Left ventricle myocardium inferior (tissue), 1 donor: Measurements from ENCODE around the gene CALCOCO2. TPM values are rescaled to one million over a fixed set of nuclear protein-coding genes. Genes with fewer than 3 reads are reported as not detected.
A peak's percentile ranks its signal among the peaks of the same experiment; 100 is the strongest.

Source experiments
- DNase-seq: peaks from one replicate; pipeline ENCODE4 v3.0.0-alpha.2; 2020
- H3K27ac ChIP-seq: fragments of 200-600 bp; replicated peaks from 2 replicates; pipeline ENCODE4 v1.8.0; 2021
- H3K27me3 ChIP-seq: fragments of 200-600 bp; 2 replicates; pipeline ENCODE4 v1.8.0; 2021; ENCODE audit warnings: low read depth
- H3K36me3 ChIP-seq: fragments of 200-600 bp; 2 replicates; pipeline ENCODE4 v1.8.0; 2021
- H3K4me1 ChIP-seq: fragments of 200-600 bp; 2 replicates; pipeline ENCODE4 v1.8.0; 2021
- H3K4me3 ChIP-seq: fragments of 200-600 bp; 2 replicates; pipeline ENCODE4 v1.8.0; 2021; ENCODE audit warnings: mild to moderate bottlenecking, moderate library complexity
- H3K9me3 ChIP-seq: fragments of 200-600 bp; replicated peaks from 2 replicates; pipeline ENCODE4 v1.8.0; 2021
- intact Hi-C: fragments of 100-400 bp; cut with micrococcal nuclease; formaldehyde crosslinking; loops from one replicate; pipeline ENCODE4 v1.11.0; 2022
- long read RNA-seq: library from polyadenylated mRNA; unstranded; transcript quantifications from one replicate; pipeline ENCODE4 v2.0.0, GENCODE V29; 2021
- total RNA-seq: library from RNA; stranded (reverse); fragmentation: NEBNext Ultra II Directional; extraction: Animal tissue kit (Norgen Biotek cat#: 25700); gene quantifications from one replicate; pipeline ENCODE4 v1.2.1, GENCODE V29; 2021
- TF ChIP-seq, protein P1 (sequence below): fragments of 200-600 bp; IDR thresholded peaks from 2 replicates; pipeline ENCODE4 v1.8.0; 2021; ENCODE audit warnings: antibody characterized with exemption, mild to moderate bottlenecking, borderline replicate concordance
- donor health status: DM: no; HTN: yes; CAD: no; lungs with severe emphysema.

CALCOCO2 gene, protein sequence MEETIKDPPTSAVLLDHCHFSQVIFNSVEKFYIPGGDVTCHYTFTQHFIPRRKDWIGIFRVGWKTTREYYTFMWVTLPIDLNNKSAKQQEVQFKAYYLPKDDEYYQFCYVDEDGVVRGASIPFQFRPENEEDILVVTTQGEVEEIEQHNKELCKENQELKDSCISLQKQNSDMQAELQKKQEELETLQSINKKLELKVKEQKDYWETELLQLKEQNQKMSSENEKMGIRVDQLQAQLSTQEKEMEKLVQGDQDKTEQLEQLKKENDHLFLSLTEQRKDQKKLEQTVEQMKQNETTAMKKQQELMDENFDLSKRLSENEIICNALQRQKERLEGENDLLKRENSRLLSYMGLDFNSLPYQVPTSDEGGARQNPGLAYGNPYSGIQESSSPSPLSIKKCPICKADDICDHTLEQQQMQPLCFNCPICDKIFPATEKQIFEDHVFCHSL
- 312 TPM for total RNA-seq
- long read RNA-seq, transcript CALCOCO2-201 (13 exons, 3,682 nt) = major isoform, 383 of 438 reads
- long read RNA-seq, partial matches to known transcripts = 21 of 438 reads
- long read RNA-seq, other reads (novel, unspliced or antisense) = 32 of 438 reads

DNA sequence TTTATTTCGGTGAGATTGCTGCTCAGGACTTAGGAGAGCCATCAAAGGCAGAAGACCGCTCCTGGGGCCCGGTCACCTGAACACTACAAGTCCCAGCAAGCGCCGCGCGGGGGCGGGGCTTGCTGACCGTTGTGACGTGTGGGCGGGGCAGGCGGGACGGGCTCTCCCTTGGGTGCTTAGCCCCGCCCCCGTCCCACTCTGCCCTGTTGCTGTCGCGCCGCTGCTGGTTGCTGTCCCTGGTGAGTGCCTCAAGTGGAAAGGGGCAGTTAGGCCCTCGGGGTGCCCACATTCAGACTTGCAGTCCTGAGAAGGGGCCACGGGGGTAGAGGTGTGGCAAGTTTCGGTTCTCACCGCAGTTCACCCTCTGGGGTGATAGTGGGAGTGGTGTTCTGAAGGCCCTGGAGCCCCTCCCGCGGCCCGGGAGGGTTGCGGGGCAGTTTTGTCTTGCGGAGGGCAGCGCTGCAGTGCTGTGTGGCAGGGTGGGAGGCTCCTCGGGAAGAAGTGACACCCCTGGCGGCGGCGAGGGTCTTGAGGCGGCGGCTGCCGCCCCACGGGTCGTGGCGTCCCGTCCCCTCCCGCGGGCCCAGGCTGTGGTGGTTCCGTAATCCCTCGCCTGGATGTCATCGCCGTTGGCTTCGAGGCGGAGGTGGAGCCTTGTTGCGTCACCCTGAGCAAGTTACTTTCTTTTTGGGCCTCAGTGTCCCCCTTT lies at the start of gene CALCOCO2:
Gene CALCOCO2 (plus strand): TSS at position 196 of the 709 bp plus-strand sequence. CDS start 10,673 bp downstream, outside the sequence.
- Histone ChIP-seq H3K4me3 (peak within 1 kb of the TSS; percentile 93), H3K27ac (peak within 1 kb of the TSS; percentile 99), H3K36me3 (peaks cover 4% of the 10 kb centered on the region), H3K9me3 (no peaks in the 10 kb centered on the region), H3K27me3 (no peaks in the 10 kb centered on the region), H3K4me1 (peaks cover 54% of the 10 kb centered on the region)
- TF ChIP-seq, protein P1, sequence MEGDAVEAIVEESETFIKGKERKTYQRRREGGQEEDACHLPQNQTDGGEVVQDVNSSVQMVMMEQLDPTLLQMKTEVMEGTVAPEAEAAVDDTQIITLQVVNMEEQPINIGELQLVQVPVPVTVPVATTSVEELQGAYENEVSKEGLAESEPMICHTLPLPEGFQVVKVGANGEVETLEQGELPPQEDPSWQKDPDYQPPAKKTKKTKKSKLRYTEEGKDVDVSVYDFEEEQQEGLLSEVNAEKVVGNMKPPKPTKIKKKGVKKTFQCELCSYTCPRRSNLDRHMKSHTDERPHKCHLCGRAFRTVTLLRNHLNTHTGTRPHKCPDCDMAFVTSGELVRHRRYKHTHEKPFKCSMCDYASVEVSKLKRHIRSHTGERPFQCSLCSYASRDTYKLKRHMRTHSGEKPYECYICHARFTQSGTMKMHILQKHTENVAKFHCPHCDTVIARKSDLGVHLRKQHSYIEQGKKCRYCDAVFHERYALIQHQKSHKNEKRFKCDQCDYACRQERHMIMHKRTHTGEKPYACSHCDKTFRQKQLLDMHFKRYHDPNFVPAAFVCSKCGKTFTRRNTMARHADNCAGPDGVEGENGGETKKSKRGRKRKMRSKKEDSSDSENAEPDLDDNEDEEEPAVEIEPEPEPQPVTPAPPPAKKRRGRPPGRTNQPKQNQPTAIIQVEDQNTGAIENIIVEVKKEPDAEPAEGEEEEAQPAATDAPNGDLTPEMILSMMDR = no peak
- intact Hi-C loops = no loop called here
- DNase-seq = peak; percentile 95

DNA sequence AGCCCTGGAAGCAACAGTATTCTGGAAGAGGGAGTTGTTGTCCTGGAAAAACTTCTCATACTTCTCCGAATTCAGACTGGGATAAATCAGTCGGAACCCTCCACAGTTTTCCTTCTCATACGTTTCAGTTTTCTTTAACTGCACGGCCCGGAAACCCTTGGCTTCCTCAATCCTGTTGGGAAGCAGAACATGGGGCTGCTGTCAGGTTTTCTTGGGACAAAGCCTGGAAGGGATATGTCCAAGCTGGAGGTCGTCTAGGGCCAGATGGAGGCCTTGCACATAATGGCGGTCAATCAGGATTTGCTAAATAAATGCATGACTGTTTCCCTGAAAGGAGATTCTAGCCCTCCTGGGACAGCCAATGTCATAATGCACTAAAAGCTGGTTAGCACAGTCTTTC lies 43.0 kb upstream of the CALCOCO2 start:
- TF ChIP-seq, protein P1 = no peak

DNA sequence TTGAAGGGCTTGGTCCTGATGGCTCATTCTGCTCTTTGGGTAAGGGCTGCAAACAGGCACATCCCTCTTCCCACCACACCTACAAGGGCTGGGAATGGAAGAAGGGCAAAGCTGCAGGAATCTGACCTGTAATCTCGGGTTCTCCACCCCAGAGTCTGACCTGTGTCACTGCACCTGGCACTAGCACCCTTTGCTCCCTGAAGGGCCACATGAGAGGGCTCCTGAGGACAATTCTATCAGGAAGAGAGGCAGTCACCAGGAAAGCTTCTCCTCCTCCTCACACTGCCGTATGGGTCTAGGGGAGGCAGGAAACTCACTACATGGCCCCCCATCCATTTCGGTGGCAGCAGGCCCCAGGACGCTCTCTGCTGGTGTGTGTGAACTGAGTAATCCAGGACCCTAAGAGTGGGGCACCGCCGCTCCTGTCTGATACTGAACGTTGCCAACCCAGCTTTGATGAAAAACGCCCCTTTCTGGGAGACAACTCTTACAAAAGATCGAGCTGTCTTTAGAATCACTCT lies 40.2 kb upstream of the CALCOCO2 start:
- intact Hi-C loops = loop anchor here (1.0 kb wide), 1 partner anchor 66 kb away; no protein-coding TSS in a partner anchor
- peaks cover 95% of the 10 kb centered on the region for H3K27me3 ChIP-seq
- H3K9me3 ChIP-seq = no peaks in the 10 kb centered on the region
- H3K36me3 ChIP-seq = no peaks in the 10 kb centered on the region
- no peak for DNase-seq
- no peak overlapping the region for H3K27ac ChIP-seq
- H3K4me3 ChIP-seq = no peak overlapping the region
- peaks cover 9% of the 10 kb centered on the region for H3K4me1 ChIP-seq
- TF ChIP-seq, protein P1 = no peak

More for the DNA sequence above, 43.0 kb upstream of the CALCOCO2 start:
- peaks cover 81% of the 10 kb centered on the region for H3K27me3 ChIP-seq
- intact Hi-C loops = no loop called here
- no peak for DNase-seq
- no peaks in the 10 kb centered on the region for H3K36me3 ChIP-seq
- H3K4me1 ChIP-seq = peaks cover 9% of the 10 kb centered on the region
- no peak overlapping the region for H3K27ac ChIP-seq
- no peaks in the 10 kb centered on the region for H3K9me3 ChIP-seq
- no peak overlapping the region for H3K4me3 ChIP-seq

DNA sequence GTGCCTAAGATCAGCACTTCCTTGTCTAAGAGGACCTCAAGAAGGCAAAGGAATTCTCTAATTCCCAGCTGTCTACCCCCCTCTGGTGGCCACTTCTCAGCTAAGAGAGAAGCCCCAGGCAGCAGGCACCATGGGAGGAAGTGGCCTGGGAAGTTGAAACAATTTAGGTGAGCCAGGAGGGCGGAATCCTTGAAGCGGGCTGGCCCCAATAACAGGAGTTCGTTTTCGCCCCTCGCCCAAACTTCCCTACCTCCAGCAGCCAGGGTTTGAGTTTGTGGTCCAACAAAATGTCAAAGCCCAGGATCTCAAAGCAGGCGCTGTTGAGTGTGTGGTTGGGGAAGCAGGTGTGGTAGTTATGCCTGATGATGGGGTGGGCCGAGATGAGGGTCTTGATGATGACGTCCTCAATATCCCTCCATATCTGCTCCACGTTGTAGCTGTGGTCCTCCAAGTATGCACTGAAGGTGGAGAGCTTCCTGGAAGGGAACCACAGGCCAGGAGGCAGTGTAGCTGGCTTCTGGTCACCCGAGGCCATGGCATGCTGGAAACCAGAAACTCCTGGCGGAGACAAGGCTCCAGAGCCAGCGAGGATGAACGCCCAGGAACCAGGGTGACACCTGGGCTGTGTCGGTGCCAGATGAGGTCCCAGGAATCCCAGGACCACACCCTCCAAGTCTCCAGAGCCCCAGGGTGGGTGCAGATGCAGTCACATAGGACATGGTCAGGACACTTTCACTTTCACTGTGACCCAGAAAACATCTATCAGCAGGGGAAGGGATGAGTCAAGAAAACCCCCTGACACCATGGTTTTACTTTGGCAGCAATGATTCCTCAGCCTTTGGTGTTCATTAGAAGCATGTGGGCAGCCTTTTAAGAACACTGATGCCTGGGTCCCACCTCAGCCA lies 39.5 kb upstream of the CALCOCO2 start:
- Histone ChIP-seq H3K27me3 (peaks cover 94% of the 10 kb centered on the region), H3K27ac (no peak overlapping the region), H3K9me3 (no peaks in the 10 kb centered on the region), H3K4me3 (no peak overlapping the region), H3K4me1 (peaks cover 9% of the 10 kb centered on the region), H3K36me3 (no peaks in the 10 kb centered on the region)
- intact Hi-C loops = loop anchor here (1.0 kb wide), 1 partner anchor 67 kb away; no protein-coding TSS in a partner anchor
- TF ChIP-seq, protein P1 = peak; percentile 82
- peak; percentile 56 for DNase-seq
